Ishikawa (cell line): ENCODE measurements around the gene CUL3.

Experiments
- CEBPB ChIP-seq: IDR thresholded peaks from 2 replicates; pipeline ENCODE4 v1.6.1; 2012
- CREB1 ChIP-seq: IDR thresholded peaks from 2 replicates; pipeline ENCODE4 v1.6.1; 2012; ENCODE audit warnings: low read depth
- EGR1 ChIP-seq: IDR thresholded peaks from 2 replicates; pipeline ENCODE4 v1.6.1; 2012
- EP300 ChIP-seq: IDR thresholded peaks from 2 replicates; pipeline ENCODE4 v1.6.1; 2012; ENCODE audit warnings: borderline replicate concordance
- FOXM1 ChIP-seq: IDR thresholded peaks from 2 replicates; pipeline ENCODE4 v1.6.1; 2012; ENCODE audit warnings: low read depth, borderline replicate concordance
- NFIC ChIP-seq: IDR thresholded peaks from 2 replicates; pipeline ENCODE4 v1.6.1; 2012
- TAF1 ChIP-seq: IDR thresholded peaks from 2 replicates; pipeline ENCODE4 v1.6.1; 2012; ENCODE audit warnings: low read depth, mild to moderate bottlenecking
- TEAD4 ChIP-seq: IDR thresholded peaks from 2 replicates; pipeline ENCODE4 v1.6.1; 2012
- YY1 ChIP-seq: IDR thresholded peaks from 2 replicates; pipeline ENCODE4 v1.6.1; 2012; ENCODE audit warnings: low read depth
- TF ChIP-seq, protein P1 (sequence below): IDR thresholded peaks from 2 replicates; pipeline ENCODE4 v1.6.1; 2012

DNA sequence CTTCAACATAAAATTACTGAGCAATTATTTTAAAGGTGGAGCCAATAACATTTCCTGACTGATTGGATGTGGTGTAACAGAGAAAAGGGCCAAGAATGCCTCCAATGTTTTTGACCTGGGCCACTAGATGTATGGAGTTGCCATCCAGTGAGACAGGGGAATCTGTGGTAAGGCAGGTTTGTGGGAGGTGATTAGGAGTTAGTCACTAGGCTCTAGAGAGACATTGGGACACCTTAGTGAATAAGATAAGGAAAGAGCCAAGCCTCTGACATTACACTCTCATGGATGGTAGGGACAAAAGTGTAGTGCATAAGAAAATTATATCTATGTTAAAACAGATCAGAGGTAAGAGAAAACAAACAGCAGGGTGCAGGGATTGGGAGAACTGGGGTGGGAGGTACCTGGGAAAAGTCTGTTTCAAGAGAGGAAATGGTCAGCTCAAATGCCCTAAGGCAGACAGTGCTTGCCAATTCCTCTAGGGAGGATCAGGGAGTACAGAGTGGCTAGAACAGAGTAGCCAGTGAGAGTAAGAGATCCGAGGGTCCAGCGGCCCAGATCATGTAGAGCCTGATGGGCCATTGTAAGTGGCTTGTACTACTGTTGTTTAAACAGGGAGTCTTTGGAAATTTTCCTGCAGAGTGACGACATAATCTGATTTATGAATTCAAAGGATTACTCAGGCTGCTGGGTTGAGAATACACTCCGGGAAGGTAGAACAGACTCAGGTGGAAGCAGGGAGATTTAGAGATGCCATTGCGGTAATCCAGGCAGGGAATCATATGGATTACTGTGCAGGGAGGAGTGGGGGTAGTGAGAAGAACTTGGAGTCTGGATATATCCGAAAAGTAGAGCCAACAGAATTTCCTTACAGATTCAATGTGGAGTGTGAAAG lies 45.7 kb upstream of the CUL3 start:
- no peak for TF ChIP-seq EGR1
- TF ChIP-seq CREB1, result no peak
- no peak for TF ChIP-seq NFIC
- no peak for TF ChIP-seq TEAD4
- TF ChIP-seq FOXM1, result no peak
- TF ChIP-seq EP300, result no peak
- TF ChIP-seq TAF1, result no peak
- no peak for TF ChIP-seq CEBPB
- no peak for TF ChIP-seq YY1
- TF ChIP-seq, protein P1, sequence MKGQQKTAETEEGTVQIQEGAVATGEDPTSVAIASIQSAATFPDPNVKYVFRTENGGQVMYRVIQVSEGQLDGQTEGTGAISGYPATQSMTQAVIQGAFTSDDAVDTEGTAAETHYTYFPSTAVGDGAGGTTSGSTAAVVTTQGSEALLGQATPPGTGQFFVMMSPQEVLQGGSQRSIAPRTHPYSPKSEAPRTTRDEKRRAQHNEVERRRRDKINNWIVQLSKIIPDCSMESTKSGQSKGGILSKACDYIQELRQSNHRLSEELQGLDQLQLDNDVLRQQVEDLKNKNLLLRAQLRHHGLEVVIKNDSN, result no peak
